Activated CD8-positive, alpha-beta memory T cell treated with anti-CD3 and anti-CD28 coated beads, Interleukin-2, amount 50 U/mL, for 24 hours (primary cell): ENCODE data around the gene VGF.
"Not testable (repeated sequence)": the region's sequence is repeated elsewhere in the genome, so short reads cannot be mapped to it uniquely, and the experiment has no call there.

Source experiments
- DNase-seq: peaks from one replicate; pipeline ENCODE4 v3.0.0-alpha.2; 2020; ENCODE audit errors: extremely low read depth

The VGF gene

DNA sequence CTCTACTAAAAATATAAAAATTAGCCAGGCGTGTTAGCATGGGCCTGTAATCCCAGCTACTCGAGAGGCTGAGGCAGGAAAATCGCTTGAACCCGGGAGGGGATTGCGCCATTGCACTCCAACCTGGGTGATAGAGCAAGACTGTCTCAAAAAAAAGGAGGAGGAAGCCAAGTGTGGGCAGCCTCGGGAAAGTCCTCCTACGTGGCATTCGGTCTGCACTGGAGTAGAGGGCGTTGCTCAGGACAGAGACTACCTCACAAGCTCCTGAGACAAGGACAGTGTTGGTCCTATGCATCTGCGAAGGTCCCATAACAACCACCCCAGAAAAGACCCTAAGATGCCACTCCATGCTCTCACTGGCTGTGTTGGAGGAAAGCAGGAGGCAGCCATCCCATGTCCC, 48.5 kb downstream of the VGF start:
- DNase-seq: no peak

DNA sequence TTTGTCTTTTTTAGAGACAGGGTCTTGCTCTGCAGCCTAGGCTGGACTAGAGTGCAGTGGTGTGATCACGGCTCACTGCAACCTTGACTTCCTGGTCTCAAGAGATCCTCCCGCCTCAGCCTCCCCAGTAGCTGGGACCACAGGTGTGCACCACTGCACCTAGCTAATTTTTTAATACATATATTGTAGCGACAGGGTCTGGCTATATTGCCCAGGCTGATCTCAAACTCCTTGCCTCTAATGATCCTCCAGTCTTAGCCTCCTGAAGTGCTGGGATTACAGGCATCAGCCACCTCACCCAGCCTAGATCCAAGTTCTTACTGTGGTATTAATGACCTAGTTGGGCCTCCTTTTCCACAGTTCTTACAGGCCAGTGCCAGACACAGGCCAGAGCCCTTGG, 50.2 kb downstream of the VGF start:
- no peak for DNase-seq

DNA sequence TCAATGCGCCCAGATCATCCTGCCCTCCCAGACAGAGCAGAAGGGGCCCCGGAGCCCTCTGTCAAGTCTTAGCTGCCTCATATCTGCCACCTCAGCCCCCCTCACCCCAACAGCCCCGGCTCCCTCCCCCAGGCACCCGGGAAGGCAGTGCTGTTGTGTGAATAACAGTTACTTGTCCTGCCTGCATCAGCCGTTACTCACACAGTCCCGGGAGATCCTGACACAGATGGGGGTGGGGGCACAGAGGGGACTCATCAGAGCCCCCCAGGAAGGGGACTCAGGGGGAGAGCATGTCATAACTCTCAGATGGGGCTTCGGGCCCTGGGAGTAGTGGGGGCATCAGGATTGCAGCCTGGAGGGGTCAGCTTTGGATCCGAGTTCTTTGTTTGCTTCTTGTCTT, 50.9 kb downstream of the VGF start:
- no peak for DNase-seq

DNA sequence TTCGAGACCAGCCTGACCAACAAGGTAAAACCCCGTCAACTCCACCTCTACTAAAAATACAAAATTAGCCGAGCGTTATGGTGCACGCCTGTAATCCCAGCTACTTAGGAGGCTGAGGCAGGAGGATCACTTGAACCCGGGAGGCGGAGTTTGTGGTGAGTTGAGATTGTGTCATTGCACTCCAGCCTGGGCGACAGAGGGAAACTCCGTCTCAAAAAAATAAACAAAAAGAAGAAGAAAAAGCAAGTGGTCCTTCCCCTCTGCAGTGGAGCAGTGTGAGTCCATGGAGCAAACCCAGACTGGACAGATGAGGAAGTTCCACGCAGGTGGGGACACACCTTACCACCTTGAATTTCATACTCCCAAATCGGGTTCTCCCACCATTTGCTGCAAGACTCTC, 51.5 kb downstream of the VGF start:
- DNase-seq: no peak

DNA sequence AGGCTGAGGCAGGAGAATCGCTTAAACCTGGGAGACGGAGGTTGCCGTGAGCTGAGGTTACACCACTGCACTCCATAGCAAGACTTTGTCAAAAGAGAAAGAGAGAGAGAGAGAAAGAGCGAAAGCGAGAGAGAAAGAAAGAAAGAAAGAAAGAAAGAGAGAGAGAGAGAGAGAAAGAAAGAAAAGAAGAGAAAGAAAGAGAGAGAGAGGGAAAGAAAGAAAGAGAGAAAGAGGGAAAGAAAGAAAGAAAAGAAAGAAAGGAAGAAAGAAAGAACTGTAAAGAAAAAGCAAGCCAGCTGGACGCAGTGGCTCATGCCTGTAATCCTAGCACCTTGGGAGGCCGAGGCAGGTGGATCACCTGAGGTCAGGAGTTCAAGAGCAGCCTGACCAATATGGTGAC, 52.2 kb downstream of the VGF start:
- DNase-seq: not testable (repeated sequence)
